Stimulated activated CD4-positive, alpha-beta T cell treated with anti-CD3 and anti-CD28 coated beads, Interleukin-4, amount 100 ng/mL, for 24 hours (primary cell): ENCODE results near the gene METTL6.
A peak's percentile ranks its signal among the peaks of the same experiment; 100 is the strongest.

Experiments
- DNase-seq: peaks from one replicate; pipeline ENCODE4 v3.0.0-alpha.2; 2020

Gene METTL6

DNA sequence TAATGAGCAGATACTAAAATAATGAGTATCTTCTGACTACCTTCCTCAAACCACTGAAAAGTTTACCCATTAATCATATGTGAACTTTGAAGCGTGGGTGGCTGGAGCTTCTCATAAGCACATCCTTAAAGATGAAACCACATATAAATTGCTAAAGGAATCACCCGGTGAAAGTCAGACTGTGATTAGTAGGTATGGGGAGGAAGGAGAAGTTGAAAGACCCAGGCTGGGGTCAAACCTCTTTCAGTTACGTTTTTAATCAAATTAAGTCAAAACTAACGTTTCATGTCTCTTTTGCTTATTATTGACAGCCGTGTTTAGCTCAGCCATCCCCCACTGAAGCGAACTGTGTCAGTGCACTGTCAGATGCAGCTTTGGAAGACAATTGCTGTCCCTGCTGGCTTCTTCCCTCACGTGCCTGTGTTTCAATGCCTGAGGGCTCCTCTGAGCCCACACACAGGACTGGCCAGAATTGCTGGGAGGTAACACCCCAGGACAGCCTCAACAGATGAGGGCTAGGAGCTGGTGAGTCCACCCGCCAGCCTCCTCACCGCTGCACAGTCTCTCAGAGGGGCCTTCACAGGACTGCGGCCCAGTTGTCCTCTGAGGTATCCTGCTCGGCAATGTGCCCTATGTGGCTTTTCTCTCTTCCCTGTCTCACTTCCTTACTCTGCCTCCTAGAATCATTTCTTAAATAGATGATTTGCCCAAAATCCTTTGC is 65.7 kb downstream of the METTL6 start:
- peak; percentile 78 for DNase-seq

DNA sequence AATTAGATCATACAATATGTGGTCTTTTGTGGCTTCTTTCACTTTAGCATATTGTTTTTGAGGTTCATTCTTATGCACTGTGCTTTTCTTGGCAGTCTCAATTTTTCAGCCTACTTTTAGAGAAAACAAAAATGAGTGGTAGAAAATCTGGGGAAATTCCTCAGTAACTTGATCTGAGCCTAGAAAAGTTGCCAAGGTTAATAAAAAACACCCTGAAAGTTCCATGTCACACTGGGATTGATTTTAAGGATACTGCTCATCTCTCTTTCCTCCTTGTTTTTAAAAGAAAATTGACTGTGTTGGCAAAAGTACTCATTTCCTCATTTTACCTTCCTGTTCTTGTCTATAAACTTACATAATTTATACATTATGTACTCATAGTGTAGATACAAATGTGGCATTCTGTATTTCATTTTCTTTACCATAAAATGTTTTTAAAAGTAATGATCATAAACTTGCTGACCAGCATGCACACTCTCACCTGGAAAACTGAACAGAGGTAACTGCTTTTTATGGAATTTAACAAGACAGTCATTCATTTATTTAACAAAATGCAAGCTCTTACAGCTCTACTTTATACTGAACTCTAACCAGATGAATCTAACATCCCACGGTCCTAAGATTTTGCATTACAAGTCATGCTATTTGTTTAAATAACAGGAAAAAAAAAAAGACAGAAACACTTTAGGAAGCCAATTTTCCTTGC is 66.4 kb downstream of the METTL6 start:
- no peak for DNase-seq
